Spleen (tissue), 11 donors: ENCODE measurements around the gene ATP13A4. TPM values are rescaled to one million over a fixed set of nuclear protein-coding genes. Genes with fewer than 3 reads are reported as not detected.
"Not testable (repeated sequence)": the region's sequence is repeated elsewhere in the genome, so short reads cannot be mapped to it uniquely, and the experiment has no call there.

Source experiments
- DNase-seq: peaks from one replicate; pipeline ENCODE4 v3.0.0-alpha.2; 2020
- H3K27ac ChIP-seq, 8 donors: fragments of 200-600 bp; sonication (generic) in 7 of 8; 1 replicate in 4 of 8; 2 replicates in 4 of 8; pipeline versions ENCODE4 v1.5.0 to v1.8.0; 2016 to 2021; ENCODE audit warnings: inconsistent platforms in 4 of 8, mild to moderate bottlenecking in 4 of 8, moderate library complexity in 1 of 8
- H3K27me3 ChIP-seq, 7 donors: fragments of 200-600 bp; sonication (generic) in 6 of 7; replicated peaks in 1 of 7; 1 replicate in 4 of 7; 2 replicates in 3 of 7; pipeline versions ENCODE4 v1.5.0 to v1.8.0; 2016 to 2021; ENCODE audit warnings: inconsistent platforms in 3 of 7, mild to moderate bottlenecking in 1 of 7
- H3K36me3 ChIP-seq, 6 donors: fragments of 200-600 bp; sonication (generic) in 5 of 6; 1 replicate in 4 of 6; 2 replicates in 2 of 6; pipeline versions ENCODE4 v1.5.0 to v1.8.0; 2016 to 2021; ENCODE audit warnings: inconsistent platforms in 2 of 6
- H3K4me1 ChIP-seq, 6 donors: fragments of 200-600 bp; sonication (generic) in 5 of 6; 1 replicate in 3 of 6; 2 replicates in 3 of 6; pipeline versions ENCODE4 v1.5.0 to v1.8.0; 2016 to 2021; ENCODE audit warnings: inconsistent platforms in 3 of 6
- H3K4me3 ChIP-seq, 8 donors: fragments of 200-600 bp; sonication (generic) in 7 of 8; 1 replicate in 4 of 8; 2 replicates in 4 of 8; pipeline versions ENCODE4 v1.5.0 to v1.8.0; 2016 to 2021; ENCODE audit warnings: inconsistent platforms in 4 of 8, mild to moderate bottlenecking in 4 of 8, moderate library complexity in 2 of 8
- H3K9me3 ChIP-seq, 8 donors: fragments of 200-600 bp; sonication (generic) in 7 of 8; 1 replicate in 4 of 8; 2 replicates in 4 of 8; pipeline versions ENCODE4 v1.5.0 to v1.8.0; 2016 to 2021; ENCODE audit warnings: inconsistent platforms in 4 of 8
- CTCF ChIP-seq, 11 experiments: fragments of 200-600 bp in 7 of 11; fragments of 450-650 bp in 4 of 11; sonication (generic) in 4 of 11; IDR thresholded peaks in 8 of 11; conservative IDR thresholded peaks in 3 of 11; 1 replicate in 7 of 11; 2 replicates in 4 of 11; pipeline versions ENCODE4 v1.4.0 to v1.8.0; 2016 to 2021; ENCODE audit warnings: antibody characterized with exemption in 11 of 11, inconsistent platforms in 4 of 11, mild to moderate bottlenecking in 1 of 11
- POLR2A ChIP-seq, 3 donors: fragments of 450-650 bp; IDR thresholded peaks; one replicate each; pipeline ENCODE4 v1.5.1; 2017; ENCODE audit warnings: antibody characterized with exemption in 3 of 3, mild to moderate bottlenecking in 1 of 3
- POLR2AphosphoS5 ChIP-seq, 3 donors: sonication (generic); formaldehyde crosslinking; IDR thresholded peaks; one replicate each; pipeline ENCODE4 v1.5.1; 2017; ENCODE audit warnings: antibody characterized with exemption in 3 of 3
- WGBS, 5 donors: extraction: QIAGEN DNeasy Blood & Tissue Kit in 3 of 5; methylation state at CpG; one replicate each; pipeline versions ENCODE4 v1.1.5 to v1.1.7; 2013 to 2018; 5-methylcytosine and 5-hydroxymethylcytosine counted together
- intact Hi-C: fragments of 100-400 bp; cut with DNase I; formaldehyde crosslinking; loops from one replicate; pipeline ENCODE4 v1.15.0; 2023; ENCODE audit warnings: low total_unique reads
- polyA plus RNA-seq, 3 donors: library from polyadenylated mRNA; stranded (reverse); fragments of 200-250 nt; gene quantifications; one replicate each; pipeline ENCODE4 v1.2.1, GENCODE V29; 2013
- total RNA-seq, 7 donors: library from RNA; depleted of rRNA in 3 of 7; stranded (reverse); fragments of >200 nt in 3 of 7; fragmentation: NEBNext Ultra II Directional in 4 of 7; extraction: Animal tissue kit (Norgen Biotek cat#: 25700) in 4 of 7; gene quantifications; one replicate each; pipeline versions ENCODE4 v1.1.0 to v1.2.1, GENCODE V29; 2016 to 2021
- donor health status: healthy with polysubstance abuse.
- donor health status: DM: no; HTN: no; CAD: no; lungs with moderate emphysema.
- donor health status: DM: no; HTN: no; CAD: no.
- donor health status: Bipolar disorder and iron deficiency.
- donor health status: healthy.
- donor health status: DM: no; HTN: no; CAD: no.
- donor health status: DM: yes; HTN: yes; CAD: no.

ATP13A4 gene
- total and polyA plus RNA-seq, 10 donors = 0.24 to 8.4 (median 1.5) TPM

GRCh38 chr3:193546129-193546528, 8.6 kb downstream of the ATP13A4 start:
- Histone ChIP-seq H3K9me3 (peaks cover 0 to 17% (median 11%) of the 10 kb centered on the region in 8 donors), H3K4me3 (no peak overlapping the region), H3K36me3 (no peaks in the 10 kb centered on the region), H3K27me3 (no peaks in the 10 kb centered on the region), H3K27ac (no peak overlapping the region), H3K4me1 (no peaks in the 10 kb centered on the region)
- no peak for TF ChIP-seq POLR2AphosphoS5 (IDR thresholded peaks at IDR 0.05)
- no peak for TF ChIP-seq POLR2A (IDR thresholded peaks at IDR 0.05)
- no peak for DNase-seq
- intact Hi-C loops = no loop called here

- H3K4me1 ChIP-seq = no peaks in the 10 kb centered on the region
- no peaks in the 10 kb centered on the region for H3K27me3 ChIP-seq
- WGBS, 5 donors = 88 to 100% (median 96%) methylated on average over 1 of the region's 1 CpG
- H3K9me3 ChIP-seq = peaks cover 0 to 17% (median 11%) of the 10 kb centered on the region in 8 donors
- TF ChIP-seq CTCF (IDR thresholded peaks at IDR 0.05 in 8 of 11, conservative IDR thresholded peaks at IDR 0.05 in 3 of 11) (no peak), POLR2A (IDR thresholded peaks at IDR 0.05) (no peak), POLR2AphosphoS5 (IDR thresholded peaks at IDR 0.05) (no peak)
- intact Hi-C loops = no loop called here
- no peak overlapping the region for H3K27ac ChIP-seq
- no peak for DNase-seq
- no peaks in the 10 kb centered on the region for H3K36me3 ChIP-seq
- no peak overlapping the region for H3K4me3 ChIP-seq
These were observed 9.4 kb downstream of the ATP13A4 start for GRCh38 chr3:193545304-193545703.

GRCh38 chr3:193544289-193544688, 10.4 kb downstream of the ATP13A4 start:
- H3K36me3 ChIP-seq = no peaks in the 10 kb centered on the region
- H3K4me3 ChIP-seq = no peak overlapping the region
- TF ChIP-seq POLR2A (IDR thresholded peaks at IDR 0.05) = no peak
- no peak for TF ChIP-seq CTCF (IDR thresholded peaks at IDR 0.05 in 8 of 11, conservative IDR thresholded peaks at IDR 0.05 in 3 of 11)
- intact Hi-C loops = no loop called here
- H3K27ac ChIP-seq = no peak overlapping the region
- peaks cover 0 to 17% (median 11%) of the 10 kb centered on the region in 8 donors for H3K9me3 ChIP-seq
- no peaks in the 10 kb centered on the region for H3K4me1 ChIP-seq
- no peak for DNase-seq
- H3K27me3 ChIP-seq = no peaks in the 10 kb centered on the region
- WGBS, 5 donors = 68 to 94% (median 85%) methylated on average over 1 of the region's 1 CpG

- TF ChIP-seq POLR2A (IDR thresholded peaks at IDR 0.05) (no peak), CTCF (IDR thresholded peaks at IDR 0.05 in 8 of 11, conservative IDR thresholded peaks at IDR 0.05 in 3 of 11) (no peak), POLR2AphosphoS5 (IDR thresholded peaks at IDR 0.05) (no peak)
- no peaks in the 10 kb centered on the region for H3K36me3 ChIP-seq
- no peaks in the 10 kb centered on the region for H3K27me3 ChIP-seq
- no peak overlapping the region for H3K4me3 ChIP-seq
- no peak for DNase-seq
- peaks cover 0 to 6% (median 0%) of the 10 kb centered on the region in 8 donors for H3K9me3 ChIP-seq
- no peaks in the 10 kb centered on the region for H3K4me1 ChIP-seq
- intact Hi-C loops = no loop called here
- H3K27ac ChIP-seq = no peak overlapping the region
- 84 to 90% (median 85%) methylated on average over 7 of the region's 7 CpGs for WGBS, 5 donors
These were observed 24.2 kb downstream of the ATP13A4 start for GRCh38 chr3:193530231-193531165.

GRCh38 chr3:193526085-193526484, 28.6 kb downstream of the ATP13A4 start:
- intact Hi-C loops = not testable (repeated sequence)

More at GRCh38 chr3:193526085-193526484, 28.6 kb downstream of the ATP13A4 start:
- not testable (repeated sequence) for DNase-seq, H3K36me3 ChIP-seq, H3K4me3 ChIP-seq, H3K27ac ChIP-seq, H3K4me1 ChIP-seq, H3K9me3 ChIP-seq, H3K27me3 ChIP-seq
- WGBS, 5 donors = 88 to 92% (median 89%) methylated on average over 2 of the region's 2 CpGs
